Suprapubic skin (tissue), 4 donors: ENCODE measurements around the gene CHCT1. TPM values are rescaled to one million over a fixed set of nuclear protein-coding genes. Genes with fewer than 3 reads are reported as not detected.
"Not testable (repeated sequence)": the region's sequence is repeated elsewhere in the genome, so short reads cannot be mapped to it uniquely, and the experiment has no call there.

Source experiments
- DNase-seq, 2 donors: peaks; one replicate each; pipeline ENCODE4 v3.0.0-alpha.2; 2019; ENCODE audit warnings: low spot score in 2 of 2
- H3K27ac ChIP-seq: fragments of 200-600 bp; sonication (generic); one replicate; pipeline ENCODE4 v1.5.1; 2019
- H3K27me3 ChIP-seq: fragments of 200-600 bp; sonication (generic); one replicate; pipeline ENCODE4 v1.5.1; 2019
- H3K36me3 ChIP-seq: fragments of 200-600 bp; sonication (generic); one replicate; pipeline ENCODE4 v1.5.1; 2019
- H3K4me1 ChIP-seq: fragments of 200-600 bp; sonication (generic); one replicate; pipeline ENCODE4 v1.5.1; 2019
- H3K4me3 ChIP-seq: fragments of 200-600 bp; sonication (generic); one replicate; pipeline ENCODE4 v1.5.1; 2019; ENCODE audit warnings: mild to moderate bottlenecking
- H3K9me3 ChIP-seq: fragments of 200-600 bp; sonication (generic); one replicate; pipeline ENCODE4 v1.5.1; 2019
- CTCF ChIP-seq, 2 donors: fragments of 200-600 bp in 1 of 2; fragments of 450-650 bp in 1 of 2; sonication (generic) in 1 of 2; IDR thresholded peaks; one replicate each; pipeline ENCODE4 v1.5.1; 2016 to 2019; ENCODE audit warnings: antibody characterized with exemption in 2 of 2, mild to moderate bottlenecking in 1 of 2, moderate library complexity in 1 of 2
- EP300 ChIP-seq: sonication (generic); formaldehyde crosslinking; IDR thresholded peaks from one replicate; pipeline ENCODE4 v1.6.1; 2017; ENCODE audit warnings: antibody characterized with exemption
- POLR2A ChIP-seq, 2 donors: fragments of 450-650 bp; IDR thresholded peaks; one replicate each; pipeline ENCODE4 v1.6.1; 2017; ENCODE audit warnings: antibody characterized with exemption in 2 of 2, mild to moderate bottlenecking in 2 of 2, moderate library complexity in 2 of 2
- POLR2AphosphoS5 ChIP-seq, 3 donors: sonication (generic); formaldehyde crosslinking; IDR thresholded peaks; one replicate each; pipeline ENCODE4 v1.6.1; 2017; ENCODE audit warnings: antibody characterized with exemption in 3 of 3
- WGBS: methylation state at CpG from one replicate; pipeline ENCODE4 v1.1.5; 2018; 5-methylcytosine and 5-hydroxymethylcytosine counted together
- total RNA-seq, 4 donors: library from RNA; depleted of rRNA; stranded (reverse); fragments of >200 nt; gene quantifications; one replicate each; pipeline ENCODE4 v1.1.0, GENCODE V29; 2016

Gene CHCT1
- total RNA-seq, 4 donors from 2014 or later, result not detected

- no peak overlapping the region for H3K27ac ChIP-seq
- 91% methylated on average over 4 of the region's 4 CpGs for WGBS
- no peaks in the 10 kb centered on the region for H3K9me3 ChIP-seq
- peaks cover 8% of the 10 kb centered on the region for H3K4me1 ChIP-seq
- no peak for TF ChIP-seq EP300
- no peak for TF ChIP-seq POLR2A (IDR thresholded peaks at IDR 0.05)
- TF ChIP-seq CTCF (IDR thresholded peaks at IDR 0.05), result no peak
- TF ChIP-seq POLR2AphosphoS5 (IDR thresholded peaks at IDR 0.05), result no peak
- no peak overlapping the region for H3K4me3 ChIP-seq
- DNase-seq, result no peak
- no peaks in the 10 kb centered on the region for H3K27me3 ChIP-seq
- no peaks in the 10 kb centered on the region for H3K36me3 ChIP-seq
Observed at GRCh38 chr17:60410001-60410400, 12.3 kb upstream of the CHCT1 start.

GRCh38 chr17:60412701-60413100 is 9.6 kb upstream of the CHCT1 start:
- Histone ChIP-seq H3K36me3 (no peaks in the 10 kb centered on the region), H3K4me1 (peaks cover 14% of the 10 kb centered on the region), H3K4me3 (no peak overlapping the region), H3K27me3 (no peaks in the 10 kb centered on the region), H3K27ac (no peak overlapping the region), H3K9me3 (no peaks in the 10 kb centered on the region)
- WGBS, result 59% methylated on average over 3 of the region's 3 CpGs
- DNase-seq, result no peak
- no peak for TF ChIP-seq POLR2A (IDR thresholded peaks at IDR 0.05)
- TF ChIP-seq POLR2AphosphoS5 (IDR thresholded peaks at IDR 0.05), result no peak
- TF ChIP-seq CTCF (IDR thresholded peaks at IDR 0.05), result no peak
- no peak for TF ChIP-seq EP300

GRCh38 chr17:60415146-60415545 is 7.1 kb upstream of the CHCT1 start:
- Histone ChIP-seq H3K4me3 (no peak overlapping the region), H3K4me1 (peaks cover 14% of the 10 kb centered on the region), H3K36me3 (no peaks in the 10 kb centered on the region), H3K27me3 (no peaks in the 10 kb centered on the region), H3K9me3 (no peaks in the 10 kb centered on the region), H3K27ac (no peak overlapping the region)
- no peak for DNase-seq
- WGBS, result 80% methylated on average over 1 of the region's 1 CpG
- TF ChIP-seq POLR2A (IDR thresholded peaks at IDR 0.05) (no peak), CTCF (IDR thresholded peaks at IDR 0.05) (no peak), EP300 (no peak), POLR2AphosphoS5 (IDR thresholded peaks at IDR 0.05) (no peak)

GRCh38 chr17:60416368-60416925 is 5.8 kb upstream of the CHCT1 start:
- no peak overlapping the region for H3K4me3 ChIP-seq
- H3K36me3 ChIP-seq, result no peaks in the 10 kb centered on the region
- no peaks in the 10 kb centered on the region for H3K27me3 ChIP-seq
- peaks cover 21% of the 10 kb centered on the region for H3K4me1 ChIP-seq
- no peaks in the 10 kb centered on the region for H3K9me3 ChIP-seq
- no peak for DNase-seq
- no peak overlapping the region for H3K27ac ChIP-seq
- TF ChIP-seq EP300 (no peak), POLR2A (IDR thresholded peaks at IDR 0.05) (no peak), POLR2AphosphoS5 (IDR thresholded peaks at IDR 0.05) (no peak), CTCF (IDR thresholded peaks at IDR 0.05) (no peak)
- WGBS, result 58% methylated on average over 2 of the region's 2 CpGs

- H3K4me1 ChIP-seq, result peaks cover 20% of the 10 kb centered on the region
- not testable (repeated sequence) for H3K27me3 ChIP-seq, H3K9me3 ChIP-seq, DNase-seq, H3K27ac ChIP-seq, H3K36me3 ChIP-seq, H3K4me3 ChIP-seq
- 92% methylated on average over 4 of the region's 4 CpGs for WGBS
Observed at GRCh38 chr17:60419003-60419402, 3.3 kb upstream of the CHCT1 start.

GRCh38 chr17:60419875-60420274 is 2.4 kb upstream of the CHCT1 start:
- H3K27me3 ChIP-seq, H3K9me3 ChIP-seq, H3K4me3 ChIP-seq, H3K36me3 ChIP-seq, H3K27ac ChIP-seq: not testable (repeated sequence)
- peaks cover 20% of the 10 kb centered on the region for H3K4me1 ChIP-seq
- WGBS, result 97% methylated on average over 7 of the region's 7 CpGs
- peak in 1 of 2 donors; percentile 26 for DNase-seq
